Measurements from ENCODE around the gene MGLL.

DNA sequence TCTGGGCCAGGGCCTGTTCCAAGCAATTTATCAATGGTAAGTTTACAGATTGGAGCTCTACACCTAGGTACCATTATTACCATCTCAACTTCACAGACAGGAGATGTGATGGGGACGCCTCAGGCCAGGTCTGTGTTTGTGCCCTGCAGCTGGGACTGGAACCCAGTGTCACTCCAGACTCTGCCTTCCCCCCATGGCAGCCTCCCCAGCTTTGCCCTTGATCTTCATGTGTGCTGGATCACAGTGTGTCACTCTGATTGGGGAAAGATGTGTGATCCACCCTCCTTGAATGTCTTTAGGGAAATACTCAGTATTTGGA is 59.6 kb downstream of the MGLL start:
- TF ChIP-seq, protein P1, sequence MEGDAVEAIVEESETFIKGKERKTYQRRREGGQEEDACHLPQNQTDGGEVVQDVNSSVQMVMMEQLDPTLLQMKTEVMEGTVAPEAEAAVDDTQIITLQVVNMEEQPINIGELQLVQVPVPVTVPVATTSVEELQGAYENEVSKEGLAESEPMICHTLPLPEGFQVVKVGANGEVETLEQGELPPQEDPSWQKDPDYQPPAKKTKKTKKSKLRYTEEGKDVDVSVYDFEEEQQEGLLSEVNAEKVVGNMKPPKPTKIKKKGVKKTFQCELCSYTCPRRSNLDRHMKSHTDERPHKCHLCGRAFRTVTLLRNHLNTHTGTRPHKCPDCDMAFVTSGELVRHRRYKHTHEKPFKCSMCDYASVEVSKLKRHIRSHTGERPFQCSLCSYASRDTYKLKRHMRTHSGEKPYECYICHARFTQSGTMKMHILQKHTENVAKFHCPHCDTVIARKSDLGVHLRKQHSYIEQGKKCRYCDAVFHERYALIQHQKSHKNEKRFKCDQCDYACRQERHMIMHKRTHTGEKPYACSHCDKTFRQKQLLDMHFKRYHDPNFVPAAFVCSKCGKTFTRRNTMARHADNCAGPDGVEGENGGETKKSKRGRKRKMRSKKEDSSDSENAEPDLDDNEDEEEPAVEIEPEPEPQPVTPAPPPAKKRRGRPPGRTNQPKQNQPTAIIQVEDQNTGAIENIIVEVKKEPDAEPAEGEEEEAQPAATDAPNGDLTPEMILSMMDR (IDR thresholded peaks at IDR 0.05 in 8 of 11, conservative IDR thresholded peaks at IDR 0.05 in 3 of 11) = no peak
- no peak for TF ChIP-seq POLR2A (IDR thresholded peaks at IDR 0.05)
